OCI-LY3 (cell line): ENCODE results near the gene SNAPC2.
"Not testable (repeated sequence)": the region's sequence is repeated elsewhere in the genome, so short reads cannot be mapped to it uniquely, and the experiment has no call there.

Experiments
- H2AFZ ChIP-seq: fragments of 200-600, 300-600 bp; shearing (Covaris generic); 2 replicates; pipeline ENCODE4 v1.6.0; 2014; ENCODE audit warnings: antibody characterized with exemption, low read depth, low read length
- H3K27ac ChIP-seq: fragments of 200-600, 300-600 bp; sonication (generic); 2 replicates; pipeline ENCODE4 v1.5.1; 2014; ENCODE audit warnings: mild to moderate bottlenecking, low read length, moderate library complexity, mixed read lengths
- H3K27me3 ChIP-seq: fragments of 200-600, 300-600 bp; sonication (generic); 2 replicates; pipeline ENCODE4 v1.6.1; 2014; ENCODE audit warnings: low read depth, low read length, mixed read lengths
- H3K36me3 ChIP-seq: fragments of 200-600, 300-600 bp; sonication (generic); replicated peaks from 2 replicates; pipeline ENCODE3; 2014; ENCODE audit warnings: low read depth, low read length, mixed read lengths
- H3K4me1 ChIP-seq: fragments of 300-600, 200-600 bp; sonication (generic); 2 replicates; pipeline ENCODE4 v1.6.1; 2014; ENCODE audit warnings: low read length, mixed read lengths
- H3K4me2 ChIP-seq: fragments of 200-600, 300-600 bp; sonication (generic); 2 replicates; pipeline ENCODE4 v1.6.1; 2014; ENCODE audit warnings: low read length, mixed read lengths
- H3K4me3 ChIP-seq: fragments of 300-600, 200-600 bp; sonication (generic); 2 replicates; pipeline ENCODE4 v1.5.1; 2014; ENCODE audit warnings: antibody characterized with exemption, mild to moderate bottlenecking, low read length, moderate library complexity
- H3K79me2 ChIP-seq: fragments of 300-600, 200-600 bp; shearing (Covaris generic); 2 replicates; pipeline ENCODE4 v1.6.1; 2014; ENCODE audit warnings: mild to moderate bottlenecking, low read length, mixed read lengths
- H3K9ac ChIP-seq: fragments of 300-600, 200-600 bp; shearing (Covaris generic); 2 replicates; pipeline ENCODE4 v1.6.0; 2014; ENCODE audit warnings: mild to moderate bottlenecking, low read length, moderate library complexity
- H3K9me3 ChIP-seq: fragments of 200-600, 300-600 bp; shearing (Covaris generic); 2 replicates; pipeline ENCODE4 v1.6.1; 2014; ENCODE audit warnings: low read length, mixed read lengths; ENCODE audit not compliant: insufficient read depth
- H4K20me1 ChIP-seq: fragments of 200-600, 300-600 bp; sonication (generic); 2 replicates; pipeline ENCODE4 v1.6.1; 2016; ENCODE audit warnings: low read length, mixed read lengths; ENCODE audit not compliant: insufficient read depth
- CTCF ChIP-seq: fragments of 200-600, 300-600 bp; sonication (generic); IDR thresholded peaks from 2 replicates; pipeline ENCODE4 v1.5.1; 2014; ENCODE audit warnings: antibody characterized with exemption, low read length, low read depth
- EZH2phosphoT487 ChIP-seq: fragments of 200-600 bp; shearing (Covaris generic); IDR thresholded peaks from 2 replicates; pipeline ENCODE4 v1.6.1; 2018; ENCODE audit warnings: antibody characterized with exemption, mixed run types, low read depth

Gene SNAPC2

GRCh38 chr19:7928741-7929701, 8.9 kb downstream of the SNAPC2 start:
- Histone ChIP-seq H3K4me2 (no peak overlapping the region), H3K27me3 (no peaks in the 10 kb centered on the region), H3K79me2 (no peaks in the 10 kb centered on the region), H3K36me3 (peaks cover 46% of the 10 kb centered on the region), H4K20me1 (0 out of 2 replicates have a peak, but pooled peaks cover 3% of the 10 kb centered on the region), H3K9ac (no peak overlapping the region), H3K4me1 (no peaks in the 10 kb centered on the region), H2AFZ (no peak overlapping the region), H3K4me3 (no peak overlapping the region), H3K9me3 (no peaks in the 10 kb centered on the region), H3K27ac (no peak overlapping the region)
- TF ChIP-seq EZH2phosphoT487 (no peak), CTCF (peak; percentile 43)

GRCh38 chr19:7930030-7930429, 9.9 kb downstream of the SNAPC2 start:
- H3K4me1 ChIP-seq: not testable (repeated sequence)
- H3K36me3 ChIP-seq: peaks cover 52% of the 10 kb centered on the region

GRCh38 chr19:7930765-7931164, 10.6 kb downstream of the SNAPC2 start:
- H3K4me1 ChIP-seq: no peaks in the 10 kb centered on the region
- TF ChIP-seq CTCF (no peak), EZH2phosphoT487 (no peak)
- no peaks in the 10 kb centered on the region for H3K9me3 ChIP-seq
- peaks cover 56% of the 10 kb centered on the region for H3K36me3 ChIP-seq
- 0 out of 2 replicates have a peak, but pooled peaks cover 3% of the 10 kb centered on the region for H4K20me1 ChIP-seq
- no peak overlapping the region for H3K9ac ChIP-seq
- no peaks in the 10 kb centered on the region for H3K27me3 ChIP-seq
- H3K4me2 ChIP-seq: no peak overlapping the region
- H3K27ac ChIP-seq: no peak overlapping the region
- no peaks in the 10 kb centered on the region; the same call in 1 of the 2 replicates for H3K79me2 ChIP-seq
- H3K4me3 ChIP-seq: no peak overlapping the region
- H2AFZ ChIP-seq: no peak overlapping the region

More at GRCh38 chr19:7930030-7930429, 9.9 kb downstream of the SNAPC2 start:
- H3K9me3 ChIP-seq, H3K4me3 ChIP-seq, H3K9ac ChIP-seq, H3K79me2 ChIP-seq, H3K27me3 ChIP-seq, H3K4me2 ChIP-seq, H3K27ac ChIP-seq, H2AFZ ChIP-seq, H4K20me1 ChIP-seq: not testable (repeated sequence)

GRCh38 chr19:7931221-7932061, 11.3 kb downstream of the SNAPC2 start:
- Histone ChIP-seq H3K27me3 (no peaks in the 10 kb centered on the region), H4K20me1 (0 out of 2 replicates have a peak, but pooled peaks cover 3% of the 10 kb centered on the region), H3K4me1 (no peaks in the 10 kb centered on the region), H3K36me3 (peaks cover 57% of the 10 kb centered on the region), H3K79me2 (no peaks in the 10 kb centered on the region; the same call in 1 of the 2 replicates), H3K4me2 (no peak overlapping the region), H3K27ac (no peak overlapping the region), H2AFZ (no peak overlapping the region), H3K9ac (no peak overlapping the region), H3K4me3 (no peak overlapping the region), H3K9me3 (no peaks in the 10 kb centered on the region)
- no peak for TF ChIP-seq EZH2phosphoT487
